ENCODE measurements around the gene DUSP2. TPM values are rescaled to one million over a fixed set of nuclear protein-coding genes. Genes with fewer than 3 reads are reported as not detected.

Gene DUSP2
- total and polyA plus RNA-seq, 10 of the 15 experiments (the other 5 are each of a cell fraction or from before 2014, with no cell fraction given), result 9.7 to 212 (median 57.2) TPM

DNA sequence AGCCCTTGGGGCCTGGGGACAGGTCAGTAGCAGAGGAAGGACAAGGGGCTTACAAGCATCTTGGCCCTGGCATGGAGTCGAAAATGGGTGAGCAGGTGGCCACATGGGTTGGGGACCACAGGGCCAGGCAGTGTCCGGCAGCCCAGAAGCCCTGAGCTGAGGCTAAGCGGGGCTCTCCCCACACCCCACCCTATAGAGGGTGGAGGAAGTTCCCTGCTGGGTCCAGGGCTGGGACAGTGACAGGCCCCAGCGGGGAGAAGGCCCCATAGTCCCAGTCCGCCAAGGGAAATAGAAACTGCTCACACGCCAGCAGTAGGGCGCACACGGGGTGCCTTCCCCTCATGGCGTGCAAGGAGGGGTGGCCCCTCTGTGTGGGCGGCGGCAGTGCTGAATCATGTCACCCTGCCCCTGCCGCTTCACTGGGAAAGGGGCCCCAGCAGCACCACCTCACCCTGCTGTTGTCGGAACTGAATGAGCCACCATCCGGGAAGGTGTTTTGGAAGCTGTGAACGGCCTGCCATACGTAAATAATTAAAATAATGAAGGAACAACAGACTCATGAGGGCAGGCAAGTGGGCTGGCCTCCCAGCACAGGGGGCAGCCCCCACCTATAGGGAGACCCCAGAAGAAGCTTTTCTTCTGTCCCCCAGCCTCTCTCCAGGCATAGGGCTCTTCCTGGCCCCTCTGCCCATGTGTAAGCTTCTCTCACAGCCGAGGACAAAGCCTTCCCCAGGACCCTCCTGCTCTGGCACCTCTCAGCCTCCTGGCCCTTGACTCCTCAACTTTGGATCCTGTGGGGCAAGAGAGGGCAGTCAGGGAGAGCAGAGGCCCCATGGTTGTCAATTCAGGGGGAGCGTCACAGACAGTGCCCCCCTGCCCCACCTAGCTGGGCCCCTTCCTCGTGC, 12.7 kb upstream of the DUSP2 start (continued):
- TF ChIP-seq, protein P1, sequence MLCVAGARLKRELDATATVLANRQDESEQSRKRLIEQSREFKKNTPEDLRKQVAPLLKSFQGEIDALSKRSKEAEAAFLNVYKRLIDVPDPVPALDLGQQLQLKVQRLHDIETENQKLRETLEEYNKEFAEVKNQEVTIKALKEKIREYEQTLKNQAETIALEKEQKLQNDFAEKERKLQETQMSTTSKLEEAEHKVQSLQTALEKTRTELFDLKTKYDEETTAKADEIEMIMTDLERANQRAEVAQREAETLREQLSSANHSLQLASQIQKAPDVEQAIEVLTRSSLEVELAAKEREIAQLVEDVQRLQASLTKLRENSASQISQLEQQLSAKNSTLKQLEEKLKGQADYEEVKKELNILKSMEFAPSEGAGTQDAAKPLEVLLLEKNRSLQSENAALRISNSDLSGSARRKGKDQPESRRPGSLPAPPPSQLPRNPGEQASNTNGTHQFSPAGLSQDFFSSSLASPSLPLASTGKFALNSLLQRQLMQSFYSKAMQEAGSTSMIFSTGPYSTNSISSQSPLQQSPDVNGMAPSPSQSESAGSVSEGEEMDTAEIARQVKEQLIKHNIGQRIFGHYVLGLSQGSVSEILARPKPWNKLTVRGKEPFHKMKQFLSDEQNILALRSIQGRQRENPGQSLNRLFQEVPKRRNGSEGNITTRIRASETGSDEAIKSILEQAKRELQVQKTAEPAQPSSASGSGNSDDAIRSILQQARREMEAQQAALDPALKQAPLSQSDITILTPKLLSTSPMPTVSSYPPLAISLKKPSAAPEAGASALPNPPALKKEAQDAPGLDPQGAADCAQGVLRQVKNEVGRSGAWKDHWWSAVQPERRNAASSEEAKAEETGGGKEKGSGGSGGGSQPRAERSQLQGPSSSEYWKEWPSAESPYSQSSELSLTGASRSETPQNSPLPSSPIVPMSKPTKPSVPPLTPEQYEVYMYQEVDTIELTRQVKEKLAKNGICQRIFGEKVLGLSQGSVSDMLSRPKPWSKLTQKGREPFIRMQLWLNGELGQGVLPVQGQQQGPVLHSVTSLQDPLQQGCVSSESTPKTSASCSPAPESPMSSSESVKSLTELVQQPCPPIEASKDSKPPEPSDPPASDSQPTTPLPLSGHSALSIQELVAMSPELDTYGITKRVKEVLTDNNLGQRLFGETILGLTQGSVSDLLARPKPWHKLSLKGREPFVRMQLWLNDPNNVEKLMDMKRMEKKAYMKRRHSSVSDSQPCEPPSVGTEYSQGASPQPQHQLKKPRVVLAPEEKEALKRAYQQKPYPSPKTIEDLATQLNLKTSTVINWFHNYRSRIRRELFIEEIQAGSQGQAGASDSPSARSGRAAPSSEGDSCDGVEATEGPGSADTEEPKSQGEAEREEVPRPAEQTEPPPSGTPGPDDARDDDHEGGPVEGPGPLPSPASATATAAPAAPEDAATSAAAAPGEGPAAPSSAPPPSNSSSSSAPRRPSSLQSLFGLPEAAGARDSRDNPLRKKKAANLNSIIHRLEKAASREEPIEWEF (IDR thresholded peaks at IDR 0.05; ENCODE audit: insufficient replicate concordance, low read depth, low read length), result peak; percentile 98
- TF ChIP-seq RB1 (IDR thresholded peaks at IDR 0.05; ENCODE audit: borderline replicate concordance) (peak; percentile 95; the same call in 1 of the 2 replicates), BCL11A (IDR thresholded peaks at IDR 0.05; ENCODE audit: low read depth, low read length) (peak; percentile 88), NBN (IDR thresholded peaks at IDR 0.05) (peak; percentile 95), SIN3A (IDR thresholded peaks at IDR 0.05; ENCODE audit: low read depth, low read length) (no peak; the same call in 1 of the 2 replicates), RUNX3 (IDR thresholded peaks at IDR 0.05; ENCODE audit: low read length) (no peak), MXI1 (IDR thresholded peaks at IDR 0.05; ENCODE audit: low read depth, low read length) (peak; percentile 85), CHD2 (IDR thresholded peaks at IDR 0.05; ENCODE audit: borderline replicate concordance, low read depth, low read length) (peak; percentile 87), HDAC6 (IDR thresholded peaks at IDR 0.05; ENCODE audit: unreplicated experiment) (no peak), ATF7 (IDR thresholded peaks at IDR 0.05; ENCODE audit: low read depth) (peak; percentile 94), TBL1XR1 (IDR thresholded peaks at IDR 0.05; ENCODE audit: low read depth, low read length) (peak; percentile 95), JUNB (IDR thresholded peaks at IDR 0.05) (peak; percentile 77), RFX5 (IDR thresholded peaks at IDR 0.05; ENCODE audit: low read depth, low read length) (peak; percentile 38; the same call in 1 of the 2 replicates), BHLHE40 (IDR thresholded peaks at IDR 0.05; ENCODE audit: borderline replicate concordance in 1 of 2, low read depth in 2 of 2, low read length in 1 of 2) (peak; percentile 93 to 95), ZNF207 (IDR thresholded peaks at IDR 0.05; ENCODE audit: borderline replicate concordance) (peak; percentile 43; the same call in 1 of the 2 replicates), MTA3 (IDR thresholded peaks at IDR 0.05; ENCODE audit: borderline replicate concordance, low read length) (no peak), ZSCAN29 (IDR thresholded peaks at IDR 0.05) (0 out of 2 replicates have a peak, but pooled peaks have one; percentile 47), POLR2A (IDR thresholded peaks at IDR 0.05; ENCODE audit: low read depth, low read length) (peak; percentile 80), SREBF1 (IDR thresholded peaks at IDR 0.05; ENCODE audit: low read length) (peak; percentile 37; the same call in 1 of the 2 replicates), POLR2AphosphoS2 (IDR thresholded peaks at IDR 0.05; ENCODE audit: low read depth, low read length) (peak; percentile 80; the same call in 1 of the 2 replicates), JUND (IDR thresholded peaks at IDR 0.05; ENCODE audit: low read depth, low read length) (peak; percentile 55; the same call in 1 of the 2 replicates), TCF12 (IDR thresholded peaks at IDR 0.05; ENCODE audit: low read depth, low read length) (peak; percentile 96)
- TF ChIP-seq, protein P2, sequence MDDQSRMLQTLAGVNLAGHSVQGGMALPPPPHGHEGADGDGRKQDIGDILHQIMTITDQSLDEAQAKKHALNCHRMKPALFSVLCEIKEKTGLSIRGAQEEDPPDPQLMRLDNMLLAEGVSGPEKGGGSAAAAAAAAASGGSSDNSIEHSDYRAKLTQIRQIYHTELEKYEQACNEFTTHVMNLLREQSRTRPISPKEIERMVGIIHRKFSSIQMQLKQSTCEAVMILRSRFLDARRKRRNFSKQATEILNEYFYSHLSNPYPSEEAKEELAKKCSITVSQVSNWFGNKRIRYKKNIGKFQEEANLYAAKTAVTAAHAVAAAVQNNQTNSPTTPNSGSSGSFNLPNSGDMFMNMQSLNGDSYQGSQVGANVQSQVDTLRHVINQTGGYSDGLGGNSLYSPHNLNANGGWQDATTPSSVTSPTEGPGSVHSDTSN (IDR thresholded peaks at IDR 0.05; ENCODE audit: insufficient replicate concordance, low read depth, low read length), result peak; percentile 56
- TF ChIP-seq, protein P3, sequence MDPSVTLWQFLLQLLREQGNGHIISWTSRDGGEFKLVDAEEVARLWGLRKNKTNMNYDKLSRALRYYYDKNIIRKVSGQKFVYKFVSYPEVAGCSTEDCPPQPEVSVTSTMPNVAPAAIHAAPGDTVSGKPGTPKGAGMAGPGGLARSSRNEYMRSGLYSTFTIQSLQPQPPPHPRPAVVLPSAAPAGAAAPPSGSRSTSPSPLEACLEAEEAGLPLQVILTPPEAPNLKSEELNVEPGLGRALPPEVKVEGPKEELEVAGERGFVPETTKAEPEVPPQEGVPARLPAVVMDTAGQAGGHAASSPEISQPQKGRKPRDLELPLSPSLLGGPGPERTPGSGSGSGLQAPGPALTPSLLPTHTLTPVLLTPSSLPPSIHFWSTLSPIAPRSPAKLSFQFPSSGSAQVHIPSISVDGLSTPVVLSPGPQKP (IDR thresholded peaks at IDR 0.05; ENCODE audit: low read depth, low read length), result peak; percentile 62; the same call in 1 of the 2 replicates

Data from GM12878 (cell line).